Measurements from ENCODE around the gene LRMDA.

LRMDA gene

DNA sequence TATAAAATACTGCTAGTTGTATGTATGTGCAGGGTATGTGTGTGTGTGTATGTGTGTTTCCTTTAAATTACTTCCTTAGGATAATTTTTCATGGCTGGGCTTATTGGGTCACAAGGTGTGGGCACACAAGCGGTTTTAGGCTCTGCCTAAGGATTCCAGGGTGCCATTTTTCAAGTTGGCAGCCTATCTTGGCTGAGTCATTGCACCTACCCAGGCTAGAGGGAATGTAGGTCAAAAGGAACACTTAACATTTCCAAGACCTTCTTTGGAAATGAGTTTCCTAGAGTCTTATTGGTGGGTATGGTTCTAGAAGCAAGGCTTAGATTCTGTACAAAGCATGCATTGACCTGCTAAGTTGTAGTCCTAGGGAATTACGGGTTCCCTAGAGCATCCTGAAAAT, 642.1 kb downstream of the LRMDA start:
- no peak for DNase-seq

DNA sequence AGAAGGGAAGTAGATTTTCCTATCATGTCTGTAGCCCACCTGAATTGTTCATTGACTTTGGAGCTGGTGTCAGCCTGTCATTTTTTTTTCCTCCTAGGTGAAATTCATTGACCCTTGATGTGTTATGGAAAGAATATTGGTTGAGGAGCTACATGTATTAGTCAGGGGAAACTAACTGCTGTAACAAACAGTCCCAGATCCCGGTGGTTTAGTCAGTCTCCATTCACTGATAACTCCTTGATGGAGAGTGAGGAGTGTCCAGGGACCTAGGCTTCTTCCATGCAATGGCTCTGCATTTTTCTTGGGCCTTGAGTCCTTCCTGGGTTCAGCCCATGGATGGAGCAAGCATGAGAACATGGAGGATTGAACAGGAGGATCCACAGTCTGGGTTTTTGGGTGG, 643.2 kb downstream of the LRMDA start:
- no peak for DNase-seq

DNA sequence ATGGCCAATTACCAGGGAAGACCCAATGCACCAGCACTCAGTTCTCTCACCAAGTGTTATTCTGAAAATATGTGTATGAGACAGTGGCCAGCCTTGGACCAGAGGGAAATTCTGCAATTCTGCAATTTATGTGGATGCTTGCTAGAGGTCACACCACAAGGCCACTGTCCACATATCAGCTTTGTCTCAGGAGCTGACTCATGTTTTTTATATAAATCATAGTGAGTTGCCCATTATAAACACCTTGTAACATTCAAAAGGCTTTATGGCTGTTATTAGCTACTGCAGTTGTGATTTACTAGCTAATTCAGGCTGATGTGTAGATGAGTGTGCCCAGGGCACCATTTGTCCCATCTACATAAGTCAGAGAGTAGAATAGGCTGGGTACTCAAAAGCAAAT, 649.0 kb downstream of the LRMDA start:
- DNase-seq = no peak

DNA sequence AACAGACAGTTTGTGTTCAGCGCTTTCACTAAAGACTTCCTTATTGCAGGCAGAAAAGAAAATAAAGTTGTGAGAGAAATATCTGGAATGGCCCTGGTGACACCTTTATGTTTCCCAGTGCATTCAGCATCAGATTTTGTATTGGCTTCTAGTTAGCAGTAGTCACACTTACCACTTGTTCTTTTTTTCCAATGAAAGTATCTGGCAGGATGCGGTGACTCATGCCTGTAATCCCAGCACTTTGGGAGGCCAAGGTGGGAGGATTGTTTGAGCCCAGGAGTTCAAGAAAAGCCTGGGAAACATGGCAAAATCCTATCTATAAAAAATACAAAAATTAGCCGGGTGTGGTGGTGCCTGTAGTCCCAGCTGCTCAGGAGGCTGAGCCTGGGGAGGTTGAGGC, 649.6 kb downstream of the LRMDA start:
- DNase-seq = no peak

DNA sequence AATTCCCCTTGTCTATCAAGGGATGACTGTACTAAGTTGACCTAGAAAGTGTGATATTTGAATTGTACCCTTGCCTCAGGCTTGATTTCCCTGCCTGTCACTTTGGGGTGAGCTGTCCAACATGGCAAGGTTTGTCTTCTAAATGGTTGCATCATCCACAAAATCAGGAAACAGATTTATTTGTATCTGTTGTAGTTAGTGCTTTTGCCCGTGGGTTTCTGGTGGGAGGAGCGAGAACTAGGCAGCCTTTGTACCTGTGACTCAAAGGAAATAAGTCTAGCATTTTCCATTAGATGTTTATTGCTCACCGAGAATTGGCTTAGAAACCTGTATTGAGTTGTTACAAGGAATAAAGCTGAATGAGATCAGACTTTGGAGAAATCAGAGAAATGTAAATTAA, 650.8 kb downstream of the LRMDA start:
- no peak for DNase-seq

DNA sequence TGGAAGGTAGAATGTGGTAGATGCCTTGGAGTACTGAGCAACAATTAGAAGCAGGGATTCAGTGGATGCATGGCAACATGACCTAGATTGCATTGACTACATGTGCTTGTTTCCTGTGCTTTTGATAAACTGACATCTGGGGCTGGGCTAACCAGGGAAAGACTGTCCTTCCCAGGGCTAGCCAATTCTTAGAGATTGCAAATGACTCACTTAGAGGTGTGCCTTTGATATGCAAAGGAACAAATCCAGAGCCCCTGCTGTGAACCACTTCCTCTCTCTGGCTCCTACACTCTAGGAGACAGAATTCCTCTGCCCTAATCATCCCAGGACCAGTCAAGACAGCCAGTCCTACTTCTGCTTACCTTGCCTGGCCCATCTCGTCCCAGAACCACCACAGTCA, 651.5 kb downstream of the LRMDA start:
- no peak for DNase-seq

DNA sequence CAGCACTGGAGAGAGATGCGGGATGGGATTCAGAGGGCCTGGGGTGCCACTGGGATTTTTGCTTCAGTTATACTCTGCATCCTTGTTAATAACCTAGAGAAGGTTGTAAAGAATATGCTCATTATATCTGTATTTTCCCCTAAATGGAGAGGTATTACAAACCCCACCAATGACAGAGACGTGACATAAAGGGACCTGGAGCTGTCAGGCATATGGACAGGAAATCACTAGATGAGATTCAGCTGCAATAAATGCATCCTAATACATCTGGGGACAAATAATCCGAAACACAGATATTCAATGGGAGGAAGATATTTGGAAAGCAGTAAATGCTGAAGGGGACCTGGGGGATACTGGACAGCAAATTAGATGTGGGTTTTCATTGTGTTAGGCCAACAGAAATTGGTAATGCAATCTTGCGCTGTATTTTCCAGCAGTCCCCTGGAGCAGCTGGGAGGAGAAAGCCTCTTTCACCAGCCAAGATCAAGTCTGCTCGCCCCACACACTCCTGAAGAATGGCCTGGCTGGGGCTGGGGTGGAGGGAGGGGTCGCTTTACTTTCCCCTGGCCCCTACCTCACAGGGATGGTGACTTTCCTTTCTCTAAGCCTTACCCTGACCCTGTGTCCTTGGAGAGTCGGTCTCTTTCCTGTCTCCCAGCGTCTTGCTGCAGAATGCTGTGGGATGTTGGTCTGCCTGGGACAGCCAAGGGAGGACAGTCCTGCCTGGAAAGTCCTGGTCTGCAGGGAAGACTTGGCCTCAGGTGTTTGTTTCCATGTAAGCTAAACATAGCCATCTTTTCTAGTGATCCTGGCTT, 653.8 kb downstream of the LRMDA start:
- DNase-seq = no peak

DNA sequence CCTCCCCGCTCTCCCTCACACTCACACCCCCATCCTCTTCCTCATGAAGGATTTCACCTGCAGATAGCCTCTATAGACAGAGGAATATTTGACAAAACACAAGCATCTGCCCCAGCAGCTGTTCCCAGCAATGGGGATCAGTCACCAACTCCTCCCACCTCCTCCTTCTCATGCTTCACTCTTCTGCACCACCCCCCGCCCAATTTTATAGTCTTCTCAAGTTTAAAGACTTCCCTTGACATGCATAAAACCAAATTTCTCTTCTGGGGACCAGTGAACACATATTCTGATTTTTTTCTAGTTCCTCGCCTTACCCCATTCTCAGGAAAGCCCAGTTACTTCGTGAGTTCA, 654.4 kb downstream of the LRMDA start:
- DNase-seq = no peak

DNA sequence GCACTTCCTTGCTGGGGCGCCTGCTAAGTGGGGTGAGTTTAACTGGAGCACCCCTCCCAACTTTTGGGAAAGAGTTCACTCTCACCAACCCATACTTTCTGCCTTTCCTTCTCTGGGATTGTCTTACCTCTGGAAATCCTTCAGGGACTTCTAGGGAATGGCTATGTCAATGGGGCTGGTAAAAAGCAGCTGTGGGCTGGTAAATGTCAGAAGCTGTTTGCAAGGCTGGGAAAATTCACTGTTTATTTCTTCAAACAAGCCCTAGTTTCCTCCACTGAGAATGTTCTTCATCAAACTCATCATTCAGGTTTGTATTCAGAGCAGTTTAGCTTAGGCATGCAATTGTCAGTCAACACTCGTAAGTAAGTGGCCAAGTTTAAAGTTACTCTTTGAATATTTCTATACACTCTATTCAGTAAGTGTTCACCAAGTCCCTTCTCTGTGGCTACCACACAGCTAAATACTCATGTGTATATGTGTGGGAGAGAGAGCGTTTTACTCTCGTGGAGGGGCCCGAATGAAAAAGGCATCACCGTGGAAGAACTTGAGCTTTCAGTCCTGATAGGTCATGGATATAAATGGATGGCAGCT, 654.8 kb downstream of the LRMDA start:
- DNase-seq = no peak

DNA sequence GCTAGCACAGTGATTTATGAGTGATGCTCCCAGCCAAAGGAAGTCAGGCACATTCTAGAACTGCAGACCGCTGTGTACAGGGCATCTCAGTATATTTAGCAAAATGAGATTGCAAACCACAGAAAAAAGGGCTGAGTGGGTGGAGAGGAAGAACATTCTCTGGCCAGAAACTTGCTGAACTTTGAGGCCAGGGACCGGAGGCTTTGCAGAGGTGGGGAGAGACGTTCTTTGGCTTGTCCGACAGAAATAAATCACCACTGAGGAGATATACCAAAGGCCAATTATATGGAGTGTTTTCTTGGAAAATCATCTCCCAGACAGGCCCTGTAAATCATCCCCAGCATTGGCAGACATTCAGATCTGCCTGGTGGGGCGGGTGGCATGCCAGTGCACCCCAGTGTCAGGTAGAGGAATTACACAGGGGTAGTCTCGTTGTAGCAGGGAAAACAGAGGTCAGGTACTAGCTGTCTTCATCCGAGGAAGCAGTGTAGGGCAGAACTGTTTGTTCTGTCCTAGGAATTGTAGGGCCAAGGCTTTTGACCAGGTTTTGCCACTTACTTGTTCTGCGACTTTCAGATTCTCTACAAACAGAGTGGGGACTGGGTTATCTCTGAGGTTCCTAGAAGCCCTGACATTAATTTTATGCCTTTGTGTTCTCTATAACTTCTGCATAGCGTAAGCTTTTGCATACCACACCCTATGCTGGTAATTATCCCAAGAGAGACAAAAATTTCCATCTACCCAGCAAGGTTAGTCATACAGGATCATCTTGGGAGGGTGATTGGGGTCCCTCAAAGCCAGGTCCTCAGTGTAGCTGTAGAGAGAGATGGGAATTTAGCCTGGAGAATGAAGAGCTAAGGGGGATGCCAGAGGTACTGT, 655.6 kb downstream of the LRMDA start:
- DNase-seq = no peak

DNA sequence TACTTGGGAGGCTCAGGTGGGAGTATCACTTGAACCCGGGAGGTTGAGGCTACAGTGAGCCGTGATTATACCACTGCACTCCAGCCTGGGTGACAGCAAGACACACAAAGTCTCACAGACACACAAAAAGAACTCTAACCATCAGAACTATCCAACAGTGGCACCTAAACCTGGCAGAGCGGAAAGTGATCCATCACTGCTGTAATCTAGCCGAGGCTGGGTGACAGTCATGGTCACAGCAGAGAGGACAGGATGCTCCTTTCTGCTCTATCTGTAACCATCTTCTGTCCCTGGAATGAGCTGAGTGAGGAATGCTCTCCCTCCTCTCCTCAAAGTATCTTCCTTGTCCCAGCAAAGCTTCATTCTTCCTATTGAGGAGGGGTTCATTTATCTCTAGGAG, 656.6 kb downstream of the LRMDA start:
- DNase-seq = no peak

DNA sequence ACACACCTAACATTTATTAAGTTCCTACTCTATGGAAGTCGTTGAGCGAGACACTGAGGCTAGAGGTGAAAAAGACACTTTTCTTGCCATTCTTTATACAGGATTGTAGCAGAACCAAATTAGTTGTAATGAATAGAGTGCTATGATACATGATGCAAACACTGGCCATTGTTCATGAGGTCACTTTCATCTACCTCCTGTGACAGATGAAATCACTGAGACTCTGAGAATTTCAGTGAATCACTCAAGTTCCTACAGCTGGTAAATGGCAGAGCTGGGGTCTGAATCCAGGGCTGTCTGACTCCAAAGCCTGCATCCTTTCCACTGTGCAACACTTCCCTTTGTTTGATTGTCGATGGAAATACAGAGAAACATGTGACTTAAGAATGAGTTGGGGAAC, 657.6 kb downstream of the LRMDA start:
- no peak for DNase-seq

DNA sequence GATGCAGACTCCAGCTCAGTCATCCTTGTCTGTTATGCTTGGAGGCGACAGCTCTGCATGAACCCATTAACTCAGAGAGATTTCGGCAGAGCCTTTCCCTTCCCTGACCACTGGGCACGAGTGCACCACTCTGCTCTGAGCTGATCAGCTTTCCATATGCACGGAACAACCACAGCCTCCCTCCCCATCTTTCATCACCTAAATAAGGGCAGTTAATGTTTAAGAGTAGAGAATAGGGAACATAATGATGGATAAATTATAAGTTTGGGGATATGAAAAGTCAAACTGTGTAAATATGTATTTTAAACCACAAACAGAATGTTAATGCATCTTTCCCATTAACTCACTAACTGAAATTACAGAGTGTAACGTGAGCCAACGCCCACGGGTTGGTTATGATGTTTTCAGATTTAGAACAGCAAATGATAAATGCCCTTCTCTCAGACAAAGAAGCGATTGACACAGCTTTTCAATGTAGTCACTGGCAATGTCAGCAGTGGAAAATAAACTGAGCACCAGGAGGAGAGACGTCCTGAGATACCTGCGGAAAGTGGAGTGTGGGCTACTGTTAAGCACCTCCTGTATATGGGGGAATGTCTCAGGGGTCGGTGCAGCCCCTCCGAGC, 658.2 kb downstream of the LRMDA start:
- DNase-seq = no peak

DNA sequence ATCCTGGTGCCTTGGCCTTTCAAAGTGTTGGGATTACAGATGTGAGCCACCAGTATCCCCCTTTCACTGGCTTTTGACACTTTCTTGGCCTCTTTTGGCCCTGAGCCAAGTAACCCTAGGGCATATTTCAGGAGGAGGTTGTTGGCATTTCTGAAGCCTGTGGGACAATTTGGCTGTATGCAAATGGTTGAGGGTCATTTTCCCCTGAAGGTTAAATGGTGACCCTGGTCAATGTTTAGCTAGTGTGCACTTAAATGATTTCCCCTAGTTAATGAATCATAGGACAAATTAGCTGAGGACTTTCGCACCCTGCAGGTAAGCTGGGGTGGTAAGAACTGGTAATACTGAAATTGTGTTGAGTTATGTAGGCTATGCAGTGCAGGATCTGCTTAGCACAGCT, 660.5 kb downstream of the LRMDA start:
- no peak for DNase-seq

DNA sequence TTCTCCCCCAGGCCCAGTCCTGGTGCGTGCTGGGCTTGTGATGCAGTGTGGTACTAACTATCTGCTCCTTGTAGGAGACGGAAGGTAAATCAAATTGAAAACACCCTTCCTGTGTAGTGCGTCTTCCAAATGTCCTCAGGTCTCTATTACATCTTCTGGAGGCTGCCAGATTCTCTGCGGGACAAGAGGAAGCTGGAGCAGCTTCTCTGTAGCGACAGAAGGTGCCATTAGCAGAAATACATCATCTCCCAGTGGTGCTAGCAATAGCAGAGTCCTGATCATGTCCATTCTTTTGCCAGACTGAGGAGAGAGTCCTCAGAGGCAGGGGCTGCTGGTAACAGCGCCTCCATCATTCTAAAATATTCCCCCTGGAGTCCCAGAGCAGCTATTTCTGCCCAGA, 675.2 kb downstream of the LRMDA start:
- DNase-seq = no peak

DNA sequence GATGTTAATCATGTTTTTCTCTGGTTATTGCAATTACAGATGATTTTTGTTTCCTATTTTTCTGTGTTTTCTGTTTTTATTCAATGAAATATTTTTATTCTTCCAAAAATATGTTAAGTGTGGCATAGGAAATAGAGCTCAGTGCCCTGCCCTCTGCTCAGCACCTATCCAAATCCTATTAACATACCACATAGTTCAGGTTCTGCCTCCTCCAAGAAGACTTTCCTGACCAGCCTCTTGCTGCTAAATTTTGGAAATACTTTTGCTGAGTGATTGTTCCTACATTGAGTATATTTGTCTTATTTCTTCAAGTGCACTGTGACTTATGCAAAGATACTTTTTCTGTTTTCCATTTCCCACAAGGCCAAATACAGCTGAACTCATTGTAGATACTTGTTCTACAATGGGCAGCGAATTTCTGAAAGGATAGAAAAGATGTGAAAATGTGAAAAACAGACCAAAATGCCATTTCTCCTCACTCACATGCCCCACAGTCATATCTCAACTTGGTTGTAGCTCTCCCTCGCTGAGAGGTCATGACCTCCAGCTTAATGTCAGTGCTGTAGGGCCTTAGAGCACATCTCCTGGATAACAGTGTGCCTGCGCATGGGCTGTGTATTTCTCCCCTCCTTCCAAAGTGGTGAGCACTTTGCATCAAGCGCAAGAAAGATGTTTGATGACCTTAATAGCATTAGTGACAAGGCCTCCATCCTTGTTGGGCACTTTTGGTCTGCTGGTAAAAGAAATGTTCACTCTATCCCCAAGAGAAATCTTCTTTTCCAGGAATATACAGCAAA, 677.3 kb downstream of the LRMDA start:
- DNase-seq = no peak

DNA sequence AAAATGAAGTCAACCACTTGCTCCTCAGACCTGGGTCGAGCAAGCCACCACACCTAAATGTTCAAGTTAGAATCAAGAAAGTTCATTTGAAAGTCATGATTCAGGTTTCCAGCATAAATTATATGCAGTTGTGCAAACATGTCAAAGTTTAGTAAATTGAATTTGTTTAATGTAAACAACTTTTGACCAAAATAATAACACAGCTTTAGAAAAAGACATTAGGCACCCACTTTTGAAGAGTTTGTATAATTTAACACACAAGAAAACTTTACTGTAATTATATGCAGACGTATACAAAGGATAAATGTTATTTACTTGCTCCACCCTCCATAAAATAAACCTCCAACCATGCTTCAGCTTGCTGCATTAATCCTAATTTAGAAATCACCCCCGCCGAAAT, 680.0 kb downstream of the LRMDA start:
- no peak for DNase-seq

DNA sequence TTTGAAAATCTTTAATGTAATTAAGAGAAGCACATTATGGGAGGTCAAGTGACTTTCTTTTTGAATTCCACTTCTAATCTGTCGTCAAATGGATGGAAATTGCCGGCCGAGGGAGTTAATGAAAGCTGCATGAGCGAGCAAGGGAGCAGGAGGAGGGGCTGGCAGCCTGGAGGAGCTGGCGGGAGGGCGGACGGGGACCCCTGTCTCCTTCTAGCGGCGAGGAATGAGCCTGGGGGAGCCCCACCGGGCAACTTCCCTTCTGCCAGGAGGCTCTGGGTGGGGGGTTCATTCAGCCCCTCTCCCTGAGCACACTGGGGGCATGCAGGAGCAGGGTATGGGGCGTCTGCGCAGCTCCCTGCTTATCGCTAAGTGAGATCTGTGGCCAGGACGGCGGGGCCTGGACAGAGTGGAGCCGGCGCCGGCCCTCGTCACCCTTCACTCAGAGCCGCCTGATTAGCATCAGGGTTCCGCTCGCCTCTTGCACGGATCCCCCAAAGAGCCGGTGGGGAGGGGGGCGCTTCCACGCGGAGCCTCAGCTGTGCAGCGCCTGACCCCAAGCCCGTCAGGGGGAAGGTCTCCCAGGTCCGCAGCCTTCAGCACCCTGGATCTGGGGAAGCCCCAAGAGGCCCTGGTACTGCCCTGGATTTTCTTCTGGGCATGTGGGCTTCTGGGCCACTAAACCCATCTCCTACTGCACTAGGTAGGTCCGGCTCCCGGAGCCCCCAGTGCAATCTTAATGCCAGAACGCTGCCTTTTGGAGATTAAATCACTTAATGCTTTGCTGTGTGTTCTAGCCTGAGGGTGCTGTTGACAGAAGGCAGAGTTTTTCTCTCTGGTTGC, 680.8 kb downstream of the LRMDA start:
- DNase-seq = no peak

DNA sequence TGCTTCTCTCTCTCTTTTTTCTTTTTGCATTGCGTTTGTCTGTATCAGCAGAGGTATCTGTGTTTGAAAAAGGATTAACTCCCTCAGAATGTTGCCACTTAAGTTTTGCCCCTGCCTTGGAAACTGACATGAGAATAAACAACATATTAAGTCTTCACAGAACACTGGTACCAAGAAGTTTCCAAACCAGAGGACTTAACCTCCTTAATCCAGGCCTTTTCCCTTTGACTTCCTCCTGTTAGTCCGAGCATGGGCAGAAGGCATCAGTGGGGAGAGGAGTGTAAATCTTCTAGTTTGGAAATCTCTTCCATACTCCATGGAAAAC, 681.4 kb downstream of the LRMDA start:
- no peak for DNase-seq

DNA sequence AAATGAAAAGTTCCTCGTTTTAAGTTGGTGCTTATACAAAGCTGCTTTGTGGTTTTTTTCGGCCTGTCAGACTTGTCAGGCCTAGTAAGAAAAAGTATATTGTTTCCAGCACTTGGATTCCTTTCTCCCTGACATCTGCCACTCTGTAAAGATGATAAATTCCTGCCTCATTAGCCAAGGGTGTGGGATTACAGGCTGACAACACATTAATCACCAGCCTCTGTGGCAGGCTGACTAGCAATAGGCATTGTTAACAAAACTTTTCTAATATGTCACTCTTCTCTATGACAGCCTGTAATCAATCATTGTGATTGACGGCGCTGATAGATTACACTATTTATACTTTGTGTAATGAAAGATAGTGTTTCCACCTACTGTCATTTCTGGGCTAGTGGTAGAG, 682.5 kb downstream of the LRMDA start:
- no peak for DNase-seq

DNA sequence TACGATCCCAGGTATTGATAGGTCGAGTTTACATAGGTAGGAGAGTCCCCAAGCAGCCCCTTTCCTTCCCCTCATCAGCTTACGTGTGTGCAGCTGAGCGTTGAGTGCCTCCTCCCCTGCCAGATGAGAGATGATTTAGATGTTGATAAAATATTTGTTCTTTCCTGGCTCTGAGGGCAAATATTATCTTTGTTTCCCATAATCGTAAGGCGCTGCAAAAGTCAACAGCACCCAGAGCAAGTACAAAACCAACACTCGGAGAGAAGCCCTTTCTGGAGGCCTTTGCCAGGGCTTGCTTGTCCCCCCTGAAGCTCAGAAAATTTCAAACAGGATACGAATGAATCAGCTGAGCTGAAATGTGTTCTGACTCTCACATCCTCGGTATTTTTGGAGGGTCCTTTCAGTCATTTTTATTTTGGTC, 683.2 kb downstream of the LRMDA start:
- DNase-seq = no peak

DNA sequence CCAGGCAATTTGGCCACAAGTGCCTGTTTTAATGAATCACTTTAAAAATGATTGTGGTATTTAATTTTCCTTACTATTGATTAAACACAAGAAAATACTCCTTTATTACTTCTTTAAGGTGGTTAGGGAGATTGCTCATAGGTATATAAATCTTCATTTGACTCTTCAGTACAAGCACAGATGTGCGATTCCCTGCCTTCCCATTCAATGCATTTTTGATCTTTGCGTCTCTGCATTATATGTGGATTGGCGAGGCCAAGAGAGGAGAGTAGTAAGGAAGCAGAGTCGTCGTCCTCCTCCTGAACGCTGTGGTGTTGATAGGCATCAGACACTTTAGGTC, 683.7 kb downstream of the LRMDA start:
- DNase-seq = no peak

All from activated CD8-positive, alpha-beta memory T cell treated with anti-CD3 and anti-CD28 coated beads for 24 hours (primary cell).